T-cell (primary cell): ENCODE data around the gene SCN2A. TPM values are rescaled to one million over a fixed set of nuclear protein-coding genes. Genes with fewer than 3 reads are reported as not detected.

Source experiments
- ATAC-seq, 4 experiments: fragments of 200-7000 bp in 3 of 4; fragments of 150-1000 bp in 1 of 4; cut with Tn5 transposase; replicated peaks in 1 of 4; 1 replicate in 3 of 4; 2 replicates in 1 of 4; pipeline ENCODE4 v1.10.0; 2021; ENCODE audit warnings: moderate library complexity in 3 of 4, mild to moderate bottlenecking in 2 of 4, moderate number of reproducible peaks in 1 of 4
- CTCF ChIA-PET, 2 donors: fragments of 300-600 bp; sonication (Branson Sonifier 250); formaldehyde crosslinking; loops; one replicate each; lab custom pipeline; 2022; ENCODE audit warnings: antibody characterized with exemption in 2 of 2; lab: Charles Lee
- POLR2A ChIA-PET, 2 donors: fragments of 300-600 bp; sonication (Branson Sonifier 250); formaldehyde crosslinking; loops; one replicate each; lab custom pipeline; 2022; ENCODE audit warnings: antibody characterized with exemption in 2 of 2; lab: Charles Lee
- DNase-seq, 35 experiments: peaks; one replicate each; pipeline versions ENCODE4 v3.0.0 to v3.0.0-alpha.2; 2013 to 2023
- H3K27ac ChIP-seq: one replicate; pipeline ENCODE4 v1.5.1; 2013; ENCODE audit warnings: low read length
- H3K27me3 ChIP-seq, 2 experiments: replicated peaks in 1 of 2; 1 replicate in 1 of 2; 2 replicates in 1 of 2; pipeline versions ENCODE4 v1.6.1 to v1.7.0; 2013; ENCODE audit warnings: low read length in 1 of 2, mixed read lengths in 1 of 2; ENCODE audit not compliant: control insufficient read depth in 2 of 2, insufficient read depth in 2 of 2; ENCODE audit errors: extremely low read depth in 1 of 2
- H3K36me3 ChIP-seq, 2 donors: 1 replicate in 1 of 2; 2 replicates in 1 of 2; pipeline versions ENCODE4 v1.6.1 to v1.7.0; 2013; ENCODE audit warnings: low read length in 1 of 2; ENCODE audit not compliant: control insufficient read depth in 2 of 2, insufficient read depth in 1 of 2; ENCODE audit errors: extremely low read depth in 1 of 2
- H3K4me1 ChIP-seq, 2 experiments: 1 replicate in 1 of 2; 2 replicates in 1 of 2; pipeline versions ENCODE4 v1.6.1 to v1.7.0; 2013; ENCODE audit warnings: low read length in 2 of 2, mixed read lengths in 1 of 2; ENCODE audit not compliant: insufficient read depth in 2 of 2, control insufficient read depth in 1 of 2; ENCODE audit errors: extremely low read depth in 1 of 2
- H3K4me3 ChIP-seq, 2 donors: 1 replicate in 1 of 2; 2 replicates in 1 of 2; pipeline versions ENCODE4 v1.5.1 to v1.7.0; 2013; ENCODE audit warnings: mild to moderate bottlenecking in 2 of 2, low read length in 1 of 2, moderate library complexity in 1 of 2; ENCODE audit not compliant: control insufficient read depth in 1 of 2; ENCODE audit errors: extremely low read depth in 1 of 2
- H3K9me3 ChIP-seq: 2 replicates; pipeline ENCODE4 v1.7.0; 2013
- H3K27ac Mint-ChIP-seq, 2 donors: one replicate each; pipeline ENCODE4 v1.8.0; 2020 to 2021; ENCODE audit warnings: mild to moderate bottlenecking in 2 of 2, mixed read lengths in 2 of 2
- H3K27me3 Mint-ChIP-seq, 2 donors: one replicate each; pipeline ENCODE4 v1.8.0; 2021 to 2022; ENCODE audit warnings: mixed read lengths in 2 of 2
- H3K36me3 Mint-ChIP-seq: one replicate; pipeline ENCODE4 v1.8.0; 2021; ENCODE audit warnings: mixed read lengths
- H3K4me1 Mint-ChIP-seq, 3 donors: one replicate each; pipeline ENCODE4 v1.8.0; 2020 to 2022; ENCODE audit warnings: mixed read lengths in 3 of 3, mild to moderate bottlenecking in 1 of 3
- H3K4me3 Mint-ChIP-seq, 3 donors: one replicate each; pipeline ENCODE4 v1.8.0; 2020 to 2022; ENCODE audit warnings: mild to moderate bottlenecking in 3 of 3, mixed read lengths in 3 of 3, moderate library complexity in 3 of 3
- H3K9me3 Mint-ChIP-seq, 3 donors: one replicate each; pipeline ENCODE4 v1.8.0; 2020 to 2022; ENCODE audit warnings: mixed read lengths in 3 of 3
- WGBS: methylation state at CpG from one replicate; pipeline ENCODE4 v1.1.5; 2013; ENCODE audit warnings: missing lambda C conversion rate; ENCODE audit not compliant: insufficient coverage; 5-methylcytosine and 5-hydroxymethylcytosine counted together
- total RNA-seq, 35 experiments: library from RNA in 6 of 35; stranded (reverse) in 6 of 35; fragments of 120-200 nt in 1 of 35; gene quantifications; one replicate each; pipeline versions ENCODE4 v1.2.1 to v1.2.4 and lab custom pipeline; 2013 to 2026

Gene SCN2A
- total RNA-seq, 5 donors from 2014 or later (not counting 1 experiment from before 2014, with no cell fraction given), result not detected

- Mint-ChIP-seq H3K27ac (no peak overlapping the region), H3K9me3 (no peaks in the 10 kb centered on the region), H3K4me1 (no peaks in the 10 kb centered on the region), H3K4me3 (no peak overlapping the region), H3K27me3 (no peaks in the 10 kb centered on the region), H3K36me3 (no peaks in the 10 kb centered on the region)
- no peak for DNase-seq
- CTCF ChIA-PET, result no interaction called here
- WGBS, result 80% methylated on average over 1 of the region's 4 CpGs
- Histone ChIP-seq H3K4me3 (no peak overlapping the region), H3K27ac (no peak overlapping the region), H3K36me3 (no peaks in the 10 kb centered on the region), H3K27me3 (no peaks in the 10 kb centered on the region), H3K4me1 (no peaks in the 10 kb centered on the region), H3K9me3 (no peaks in the 10 kb centered on the region)
- ATAC-seq, result no peak
- POLR2A ChIA-PET, result no interaction called here
Measured at GRCh38 chr2:165361514-165361913, 122.3 kb downstream of the SCN2A start.

GRCh38 chr2:165369131-165369897 is 130.1 kb downstream of the SCN2A start:
- Mint-ChIP-seq H3K27ac (no peak overlapping the region), H3K36me3 (no peaks in the 10 kb centered on the region), H3K4me1 (no peaks in the 10 kb centered on the region), H3K27me3 (no peaks in the 10 kb centered on the region), H3K9me3 (no peaks in the 10 kb centered on the region), H3K4me3 (no peak overlapping the region)
- Histone ChIP-seq H3K9me3 (no peaks in the 10 kb centered on the region), H3K27ac (no peak overlapping the region), H3K27me3 (no peaks in the 10 kb centered on the region), H3K4me1 (no peaks in the 10 kb centered on the region), H3K4me3 (no peak overlapping the region), H3K36me3 (no peaks in the 10 kb centered on the region)
- no peak for ATAC-seq
- CTCF ChIA-PET, result interaction anchor here in 1 of 2 donors (0.8 kb wide), 1 partner anchor 9 kb away, joined by 4 read pairs; no protein-coding TSS in a partner anchor
- DNase-seq, result no peak
- POLR2A ChIA-PET, result no interaction called here
- WGBS, result 86% methylated on average over 7 of the region's 11 CpGs

- ChIA-PET CTCF (interaction anchor here in 1 of 2 donors (0.8 kb wide), 1 partner anchor 8 kb away, joined by 4 read pairs; no protein-coding TSS in a partner anchor), POLR2A (no interaction called here)
- DNase-seq (no peak), ATAC-seq (no peak)
- H3K36me3 ChIP-seq, result no peaks in the 10 kb centered on the region
- no peak overlapping the region for H3K27ac ChIP-seq
- H3K36me3 Mint-ChIP-seq, result no peaks in the 10 kb centered on the region
- no peak overlapping the region for H3K4me3 ChIP-seq
- H3K27me3 ChIP-seq, result no peaks in the 10 kb centered on the region
- no peaks in the 10 kb centered on the region for H3K9me3 ChIP-seq
- H3K27ac Mint-ChIP-seq, result no peak overlapping the region
- H3K4me1 ChIP-seq, result no peaks in the 10 kb centered on the region
- H3K4me3 Mint-ChIP-seq, result no peak overlapping the region
- peaks cover 0 to 3% of the 10 kb centered on the region in 2 donors for H3K27me3 Mint-ChIP-seq
- H3K4me1 Mint-ChIP-seq, result no peaks in the 10 kb centered on the region
- no CpG with 5 or more reads among the region's 2 CpGs for WGBS
- no peaks in the 10 kb centered on the region for H3K9me3 Mint-ChIP-seq
Measured at GRCh38 chr2:165369898-165370296, 130.7 kb downstream of the SCN2A start.

GRCh38 chr2:165371356-165371755 is 132.1 kb downstream of the SCN2A start:
- DNase-seq (no peak), ATAC-seq (no peak)
- Mint-ChIP-seq H3K9me3 (no peaks in the 10 kb centered on the region), H3K4me1 (no peaks in the 10 kb centered on the region), H3K4me3 (no peak overlapping the region), H3K27ac (no peak overlapping the region), H3K27me3 (peaks cover 0 to 3% of the 10 kb centered on the region in 2 donors), H3K36me3 (no peaks in the 10 kb centered on the region)
- 95% methylated on average over 6 of the region's 6 CpGs for WGBS
- no peaks in the 10 kb centered on the region for H3K36me3 ChIP-seq
- H3K27me3 ChIP-seq, result no peaks in the 10 kb centered on the region
- ChIA-PET CTCF (no interaction called here), POLR2A (no interaction called here)
- no peak overlapping the region for H3K27ac ChIP-seq
- no peaks in the 10 kb centered on the region for H3K4me1 ChIP-seq
- no peak overlapping the region for H3K4me3 ChIP-seq
- no peaks in the 10 kb centered on the region for H3K9me3 ChIP-seq

- CTCF ChIA-PET, result no interaction called here
Measured at GRCh38 chr2:165373278-165374010, 134.2 kb downstream of the SCN2A start.

GRCh38 chr2:165376571-165376975 is 137.4 kb downstream of the SCN2A start:
- H3K27me3 Mint-ChIP-seq, result peaks cover 0 to 3% of the 10 kb centered on the region in 2 donors
- H3K4me1 Mint-ChIP-seq, result no peaks in the 10 kb centered on the region
- H3K9me3 Mint-ChIP-seq, result no peaks in the 10 kb centered on the region
- ChIA-PET POLR2A (no interaction called here), CTCF (interaction anchor here in 1 of 2 donors (0.6 kb wide), 1 partner anchor 26 kb away, joined by 3 read pairs; no protein-coding TSS in a partner anchor)
- no CpG with 5 or more reads among the region's 3 CpGs for WGBS
- no peak overlapping the region for H3K4me3 Mint-ChIP-seq
- H3K9me3 ChIP-seq, result no peaks in the 10 kb centered on the region
- H3K4me1 ChIP-seq, result no peaks in the 10 kb centered on the region
- H3K27ac ChIP-seq, result no peak overlapping the region
- ATAC-seq (no peak), DNase-seq (no peak)
- H3K36me3 Mint-ChIP-seq, result no peaks in the 10 kb centered on the region
- H3K27ac Mint-ChIP-seq, result no peak overlapping the region
- no peak overlapping the region for H3K4me3 ChIP-seq
- no peaks in the 10 kb centered on the region for H3K36me3 ChIP-seq
- no peaks in the 10 kb centered on the region for H3K27me3 ChIP-seq

More at GRCh38 chr2:165373278-165374010, 134.2 kb downstream of the SCN2A start:
- Mint-ChIP-seq H3K9me3 (no peaks in the 10 kb centered on the region), H3K4me3 (no peak overlapping the region), H3K4me1 (no peaks in the 10 kb centered on the region), H3K36me3 (no peaks in the 10 kb centered on the region), H3K27me3 (peaks cover 0 to 3% of the 10 kb centered on the region in 2 donors), H3K27ac (no peak overlapping the region)
- Histone ChIP-seq H3K4me3 (no peak overlapping the region), H3K4me1 (no peaks in the 10 kb centered on the region), H3K36me3 (no peaks in the 10 kb centered on the region), H3K27me3 (no peaks in the 10 kb centered on the region), H3K27ac (no peak overlapping the region), H3K9me3 (no peaks in the 10 kb centered on the region)
- ATAC-seq, result no peak
- POLR2A ChIA-PET, result no interaction called here
- WGBS, result no CpG with 5 or more reads among the region's 5 CpGs
- no peak for DNase-seq
